CD4-positive, alpha-beta T cell treated with Interleukin-10 for 1 hour (primary cell): Measurements from ENCODE around the gene CNTNAP2.

ENCODE experiments used
- DNase-seq: peaks from one replicate; pipeline ENCODE4 v3.0.0-alpha.2; 2020

Gene CNTNAP2

GRCh38 chr7:146443102-146443501, 326.5 kb downstream of the CNTNAP2 start:
- DNase-seq = no peak

- no peak for DNase-seq
Measured at GRCh38 chr7:146449625-146450024, 333.0 kb downstream of the CNTNAP2 start.

GRCh38 chr7:146455091-146455655, 338.6 kb downstream of the CNTNAP2 start:
- no peak for DNase-seq

GRCh38 chr7:146479040-146479439, 362.4 kb downstream of the CNTNAP2 start:
- DNase-seq = no peak

- no peak for DNase-seq
Measured at GRCh38 chr7:146486519-146486918, 369.9 kb downstream of the CNTNAP2 start.

GRCh38 chr7:146492017-146492416, 375.4 kb downstream of the CNTNAP2 start:
- DNase-seq = no peak

GRCh38 chr7:146494952-146495596, 378.5 kb downstream of the CNTNAP2 start:
- no peak for DNase-seq

- no peak for DNase-seq
Measured at GRCh38 chr7:146496657-146497056, 380.1 kb downstream of the CNTNAP2 start.

GRCh38 chr7:146499970-146500369, 383.4 kb downstream of the CNTNAP2 start:
- no peak for DNase-seq

- DNase-seq = no peak
Measured at GRCh38 chr7:146503844-146504243, 387.2 kb downstream of the CNTNAP2 start.

- peak; percentile 9 for DNase-seq
Measured at GRCh38 chr7:146510088-146510680, 393.6 kb downstream of the CNTNAP2 start.

- no peak for DNase-seq
Measured at GRCh38 chr7:146514304-146514703, 397.7 kb downstream of the CNTNAP2 start.

- no peak for DNase-seq
Measured at GRCh38 chr7:146528581-146528980, 412.0 kb downstream of the CNTNAP2 start.

- DNase-seq = no peak
Measured at GRCh38 chr7:146539836-146540235, 423.2 kb downstream of the CNTNAP2 start.

GRCh38 chr7:146542101-146542500, 425.5 kb downstream of the CNTNAP2 start:
- no peak for DNase-seq

- DNase-seq = no peak
Measured at GRCh38 chr7:146544748-146545147, 428.1 kb downstream of the CNTNAP2 start.

GRCh38 chr7:146548816-146549215, 432.2 kb downstream of the CNTNAP2 start:
- DNase-seq = no peak

- no peak for DNase-seq
Measured at GRCh38 chr7:146554556-146554955, 438.0 kb downstream of the CNTNAP2 start.

- no peak for DNase-seq
Measured at GRCh38 chr7:146557971-146558469, 441.4 kb downstream of the CNTNAP2 start.

- DNase-seq = no peak
Measured at GRCh38 chr7:146565872-146566271, 449.3 kb downstream of the CNTNAP2 start.

- no peak for DNase-seq
Measured at GRCh38 chr7:146575903-146576302, 459.3 kb downstream of the CNTNAP2 start.

- DNase-seq = no peak
Measured at GRCh38 chr7:146591976-146592375, 475.4 kb downstream of the CNTNAP2 start.

GRCh38 chr7:146606628-146607027, 490.0 kb downstream of the CNTNAP2 start:
- no peak for DNase-seq

- DNase-seq = no peak
Measured at GRCh38 chr7:146619641-146620040, 503.0 kb downstream of the CNTNAP2 start.
